ENCODE results near the gene ZNF827.

ZNF827 gene

GRCh38 chr4:145716661-145717200 lies 221.9 kb downstream of the ZNF827 start:
- Histone ChIP-seq H3K27ac (no peak overlapping the region), H3K27me3 (no peaks in the 10 kb centered on the region), H3K4me1 (ENCODE audit: control insufficient read depth in 1 of 2, insufficient read depth in 1 of 2, low read depth in 1 of 2, low read length in 1 of 2) (no peaks in the 10 kb centered on the region), H3K4me3 (ENCODE audit: low read depth in 1 of 2, low read length in 1 of 2) (no peak overlapping the region), H3K9me3 (no peaks in the 10 kb centered on the region), H3K36me3 (no peaks in the 10 kb centered on the region)
- TF ChIP-seq CTCF (IDR thresholded peaks at IDR 0.05), result no peak

DNA sequence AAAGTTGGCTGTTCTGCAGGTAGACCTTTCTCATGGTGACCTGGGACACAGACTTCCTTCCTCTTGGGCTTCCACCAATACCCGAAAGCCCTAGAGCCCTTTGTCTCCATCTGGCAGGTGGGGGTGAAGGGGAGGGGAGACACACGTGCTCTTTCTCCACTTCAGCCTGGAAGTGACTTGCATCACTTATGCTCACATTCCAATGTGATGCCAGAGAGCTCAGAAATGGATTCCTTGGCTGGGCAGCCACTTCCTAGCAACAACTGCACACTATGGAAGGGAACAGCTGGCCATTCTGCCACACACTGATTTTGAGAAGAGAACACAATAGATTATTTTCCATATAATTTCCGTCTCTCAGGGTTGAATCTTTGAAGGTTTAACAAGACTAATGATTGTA lies 222.4 kb downstream of the ZNF827 start:
- TF ChIP-seq CTCF (IDR thresholded peaks at IDR 0.05), result no peak
- Histone ChIP-seq H3K27ac (no peak overlapping the region), H3K4me1 (ENCODE audit: control insufficient read depth in 1 of 2, insufficient read depth in 1 of 2, low read depth in 1 of 2, low read length in 1 of 2) (no peaks in the 10 kb centered on the region), H3K36me3 (no peaks in the 10 kb centered on the region), H3K4me3 (ENCODE audit: low read depth in 1 of 2, low read length in 1 of 2) (no peak overlapping the region), H3K27me3 (no peaks in the 10 kb centered on the region), H3K9me3 (no peaks in the 10 kb centered on the region)

- no peak overlapping the region for H3K27ac ChIP-seq
- H3K27me3 ChIP-seq, result no peaks in the 10 kb centered on the region
- H3K36me3 ChIP-seq, result no peaks in the 10 kb centered on the region
- H3K4me3 ChIP-seq (ENCODE audit: low read depth in 1 of 2, low read length in 1 of 2), result no peak overlapping the region
- no peak for TF ChIP-seq CTCF (IDR thresholded peaks at IDR 0.05)
- H3K9me3 ChIP-seq, result no peaks in the 10 kb centered on the region
- no peaks in the 10 kb centered on the region for H3K4me1 ChIP-seq (ENCODE audit: control insufficient read depth in 1 of 2, insufficient read depth in 1 of 2, low read depth in 1 of 2, low read length in 1 of 2)
Observed at GRCh38 chr4:145709843-145710242, 228.8 kb downstream of the ZNF827 start.

- TF ChIP-seq CTCF (IDR thresholded peaks at IDR 0.05), result no peak
- H3K27me3 ChIP-seq, result no peaks in the 10 kb centered on the region
- H3K27ac ChIP-seq, result no peak overlapping the region
- H3K9me3 ChIP-seq, result no peaks in the 10 kb centered on the region
- H3K36me3 ChIP-seq, result no peaks in the 10 kb centered on the region
- H3K4me3 ChIP-seq (ENCODE audit: low read depth in 1 of 2, low read length in 1 of 2), result no peak overlapping the region
- H3K4me1 ChIP-seq (ENCODE audit: control insufficient read depth in 1 of 2, insufficient read depth in 1 of 2, low read depth in 1 of 2, low read length in 1 of 2), result no peaks in the 10 kb centered on the region
Observed at GRCh38 chr4:145709336-145709735, 229.3 kb downstream of the ZNF827 start.
